ENCODE data around the gene IFI44.

The IFI44 gene

DNA sequence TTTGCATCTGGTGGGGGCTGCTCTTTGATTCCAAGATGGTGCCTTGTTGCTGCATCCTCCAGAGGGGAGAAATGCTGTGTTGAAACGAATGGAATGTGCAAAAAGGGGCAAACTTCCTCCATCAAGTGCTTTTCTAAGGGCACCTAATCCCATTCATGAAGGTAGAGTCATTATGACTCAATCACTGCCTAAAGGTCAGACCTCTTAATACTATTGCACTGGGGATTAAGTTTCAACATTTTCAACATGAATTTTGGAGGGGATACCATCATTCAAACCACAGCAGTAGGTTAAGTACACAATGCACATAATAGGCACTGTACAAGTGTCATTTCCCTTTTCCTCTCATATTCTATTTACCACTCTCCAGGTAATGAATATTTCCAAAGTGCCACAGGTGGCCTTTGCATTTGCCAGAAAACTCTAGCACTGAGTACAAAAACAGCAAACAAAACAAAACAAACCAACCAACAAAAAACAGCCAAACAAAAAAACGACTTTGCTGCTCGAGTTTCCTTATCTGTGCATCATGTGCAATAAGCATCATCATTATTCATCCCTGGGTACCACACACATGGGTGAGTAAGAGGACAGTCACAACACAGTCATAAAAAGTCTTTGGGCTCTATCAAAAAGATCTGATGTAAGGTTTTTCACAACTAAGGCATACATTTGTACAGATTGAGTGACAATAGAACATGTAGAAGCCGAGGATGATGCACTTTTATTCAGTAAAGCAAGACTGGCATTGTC, 42.5 kb downstream of the IFI44 start:
- Histone ChIP-seq H3K4me3 (ENCODE audit: low read depth, low read length) (peak overlapping the region; percentile 34; the same call in 1 of the 2 replicates), H3K36me3 (ENCODE audit: insufficient read depth, low read length) (no peaks in the 10 kb centered on the region), H3K79me2 (ENCODE audit: control insufficient read depth, insufficient read depth, low read length, unreplicated experiment) (no peaks in the 10 kb centered on the region), H3K27ac (ENCODE audit: low read depth, low read length) (peak overlapping the region; percentile 74), H3K27me3 (ENCODE audit: insufficient read depth, low read length) (no peaks in the 10 kb centered on the region), H3K4me1 (ENCODE audit: control insufficient read depth, insufficient read depth, low read length, unreplicated experiment) (peaks cover 63% of the 10 kb centered on the region), H2AFZ (ENCODE audit: low read length, unreplicated experiment) (no peak overlapping the region)

DNA sequence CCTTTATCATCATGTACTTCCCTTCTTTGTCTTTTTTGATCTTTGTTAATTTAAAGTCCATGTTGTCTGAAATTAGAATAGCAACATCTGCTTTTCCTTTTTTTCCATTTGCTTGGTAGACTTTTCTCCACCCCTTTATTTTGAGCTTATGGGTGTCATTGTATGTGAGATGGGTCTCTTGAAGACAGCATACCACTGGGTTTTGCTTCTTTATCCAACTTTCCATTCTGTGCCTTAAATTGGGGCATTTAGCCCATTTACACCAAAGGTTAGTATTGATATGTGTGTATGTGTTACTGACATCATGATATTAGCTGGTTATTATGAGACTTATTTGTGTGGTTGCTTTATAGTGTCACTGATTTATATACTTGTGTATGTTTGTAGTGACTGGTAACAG, 50.2 kb downstream of the IFI44 start:
- Histone ChIP-seq H3K4me3 (ENCODE audit: low read depth, low read length) (no peak overlapping the region), H3K79me2 (ENCODE audit: control insufficient read depth, insufficient read depth, low read length, unreplicated experiment) (no peaks in the 10 kb centered on the region), H3K4me1 (ENCODE audit: control insufficient read depth, insufficient read depth, low read length, unreplicated experiment) (peaks cover 7% of the 10 kb centered on the region), H3K27ac (ENCODE audit: low read depth, low read length) (no peak overlapping the region), H3K27me3 (ENCODE audit: insufficient read depth, low read length) (no peaks in the 10 kb centered on the region), H2AFZ (ENCODE audit: low read length, unreplicated experiment) (no peak overlapping the region), H3K36me3 (ENCODE audit: insufficient read depth, low read length) (peaks cover 8% of the 10 kb centered on the region)

DNA sequence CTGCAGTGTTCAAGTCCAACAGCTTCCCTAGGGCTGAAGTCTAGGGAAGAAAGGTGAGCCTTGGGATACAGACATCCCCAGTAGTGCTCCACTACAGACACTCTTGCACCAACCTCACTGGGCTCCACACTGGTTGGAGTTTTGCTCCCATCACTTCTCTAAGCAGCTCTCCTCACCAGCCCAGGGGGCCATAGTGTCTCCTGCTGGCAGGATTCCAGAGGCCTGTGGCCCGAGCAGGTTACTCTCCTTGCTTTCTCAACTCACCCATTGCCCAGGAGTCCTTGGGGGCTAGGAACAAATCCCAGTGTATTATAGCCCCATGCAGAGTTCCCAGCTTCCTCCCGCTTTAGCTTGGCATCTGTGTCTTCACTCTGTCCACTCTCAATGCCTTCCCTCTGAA, 52.8 kb downstream of the IFI44 start:
- no peak overlapping the region for H2AFZ ChIP-seq (ENCODE audit: low read length, unreplicated experiment)
- H3K4me3 ChIP-seq (ENCODE audit: low read depth, low read length) = no peak overlapping the region
- H3K36me3 ChIP-seq (ENCODE audit: insufficient read depth, low read length) = peaks cover 8% of the 10 kb centered on the region
- no peaks in the 10 kb centered on the region for H3K79me2 ChIP-seq (ENCODE audit: control insufficient read depth, insufficient read depth, low read length, unreplicated experiment)
- no peaks in the 10 kb centered on the region for H3K27me3 ChIP-seq (ENCODE audit: insufficient read depth, low read length)
- H3K4me1 ChIP-seq (ENCODE audit: control insufficient read depth, insufficient read depth, low read length, unreplicated experiment) = peaks cover 2% of the 10 kb centered on the region
- H3K27ac ChIP-seq (ENCODE audit: low read depth, low read length) = no peak overlapping the region

DNA sequence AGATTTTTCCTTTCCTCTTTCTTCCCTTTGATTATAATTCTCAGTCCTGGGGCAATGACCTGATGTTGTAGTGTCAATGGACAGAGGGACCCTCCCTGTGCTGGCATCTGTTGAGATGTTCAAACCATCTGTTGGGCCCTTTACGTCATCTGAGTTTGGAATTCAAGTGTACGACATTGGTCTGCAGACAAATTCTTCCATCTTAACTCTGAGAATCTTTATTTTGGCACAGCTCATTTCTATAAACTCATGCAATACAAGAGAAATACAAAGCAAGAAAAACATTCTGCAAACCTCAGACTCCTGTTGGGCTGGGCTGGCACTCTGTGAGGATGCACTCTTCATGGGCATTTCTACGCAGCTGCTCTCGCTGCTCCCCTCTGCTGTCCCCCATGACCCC, 54.2 kb downstream of the IFI44 start:
- H3K4me3 ChIP-seq (ENCODE audit: low read depth, low read length) = no peak overlapping the region
- H2AFZ ChIP-seq (ENCODE audit: low read length, unreplicated experiment) = no peak overlapping the region
- H3K36me3 ChIP-seq (ENCODE audit: insufficient read depth, low read length) = peaks cover 8% of the 10 kb centered on the region
- no peaks in the 10 kb centered on the region for H3K4me1 ChIP-seq (ENCODE audit: control insufficient read depth, insufficient read depth, low read length, unreplicated experiment)
- H3K27me3 ChIP-seq (ENCODE audit: insufficient read depth, low read length) = no peaks in the 10 kb centered on the region
- no peaks in the 10 kb centered on the region for H3K79me2 ChIP-seq (ENCODE audit: control insufficient read depth, insufficient read depth, low read length, unreplicated experiment)
- H3K27ac ChIP-seq (ENCODE audit: low read depth, low read length) = no peak overlapping the region

DNA sequence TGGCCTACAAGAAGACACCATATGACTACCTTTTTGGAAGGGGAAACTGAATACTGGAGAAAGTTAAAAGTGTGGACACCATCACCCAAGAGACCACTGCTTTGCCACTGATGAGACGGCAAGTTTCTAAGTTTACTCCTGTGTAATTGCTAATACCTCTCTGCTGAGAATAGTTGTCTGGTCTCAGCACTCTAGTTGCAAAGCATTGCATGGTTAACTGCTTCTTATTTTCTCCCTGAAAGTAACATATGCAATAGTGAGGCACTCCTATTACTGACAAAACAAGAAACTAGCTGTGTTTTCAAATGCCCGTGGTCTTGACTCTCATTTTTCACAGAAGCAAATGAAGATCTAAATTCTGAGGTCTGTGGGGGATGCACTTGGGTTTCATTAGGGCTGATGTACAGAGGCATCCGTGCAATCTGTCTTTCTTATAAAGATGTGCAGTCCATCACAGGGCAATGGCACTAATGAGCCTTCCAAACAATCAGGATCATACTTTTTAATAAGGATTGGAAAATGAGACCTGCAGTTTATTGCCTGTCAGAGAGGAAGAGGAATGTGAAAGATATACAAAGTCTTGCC, 62.9 kb downstream of the IFI44 start:
- H2AFZ ChIP-seq (ENCODE audit: low read length, unreplicated experiment) = peak overlapping the region; percentile 60
- H3K36me3 ChIP-seq (ENCODE audit: insufficient read depth, low read length) = no peaks in the 10 kb centered on the region
- no peak overlapping the region for H3K27ac ChIP-seq (ENCODE audit: low read depth, low read length)

DNA sequence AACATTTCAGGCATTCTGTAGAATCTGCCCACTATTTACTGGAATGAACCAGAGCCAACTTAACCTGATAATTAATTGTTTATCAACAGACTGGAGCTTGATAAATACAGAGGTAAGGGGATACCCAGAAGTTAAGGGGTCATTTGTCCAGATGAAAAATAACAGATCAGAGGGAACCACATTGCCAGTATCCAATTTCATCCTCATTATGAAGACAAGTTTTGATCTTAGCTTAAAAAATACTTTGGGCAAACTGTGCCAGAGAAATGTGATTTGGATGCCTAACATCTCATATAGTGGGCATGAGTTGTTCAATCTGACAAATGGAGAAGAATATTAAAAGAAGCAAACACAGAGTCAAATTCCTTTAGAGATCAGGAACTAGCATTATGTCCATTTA, 63.7 kb downstream of the IFI44 start:
- Histone ChIP-seq H3K27ac (ENCODE audit: low read depth, low read length) (no peak overlapping the region), H3K79me2 (ENCODE audit: control insufficient read depth, insufficient read depth, low read length, unreplicated experiment) (no peaks in the 10 kb centered on the region), H3K27me3 (ENCODE audit: insufficient read depth, low read length) (no peaks in the 10 kb centered on the region), H3K4me1 (ENCODE audit: control insufficient read depth, insufficient read depth, low read length, unreplicated experiment) (peaks cover 55% of the 10 kb centered on the region), H3K4me3 (ENCODE audit: low read depth, low read length) (no peak overlapping the region), H3K36me3 (ENCODE audit: insufficient read depth, low read length) (no peaks in the 10 kb centered on the region), H2AFZ (ENCODE audit: low read length, unreplicated experiment) (peak overlapping the region; percentile 46)

More for the DNA sequence above, 62.9 kb downstream of the IFI44 start:
- no peaks in the 10 kb centered on the region for H3K27me3 ChIP-seq (ENCODE audit: insufficient read depth, low read length)
- H3K4me3 ChIP-seq (ENCODE audit: low read depth, low read length) = no peak overlapping the region
- peaks cover 49% of the 10 kb centered on the region for H3K4me1 ChIP-seq (ENCODE audit: control insufficient read depth, insufficient read depth, low read length, unreplicated experiment)
- no peaks in the 10 kb centered on the region for H3K79me2 ChIP-seq (ENCODE audit: control insufficient read depth, insufficient read depth, low read length, unreplicated experiment)
